Immature natural killer cell (primary cell): ENCODE data around the gene CRB3. TPM values are rescaled to one million over a fixed set of nuclear protein-coding genes. Genes with fewer than 3 reads are reported as not detected.

Source experiments
- DNase-seq, 3 donors: peaks; one replicate each; pipeline ENCODE4 v3.0.0; 2022; ENCODE audit warnings: mixed read lengths in 1 of 3
- H3K27ac Mint-ChIP-seq, 6 donors: one replicate each; pipeline ENCODE4 v1.8.0; 2020; ENCODE audit warnings: mixed read lengths in 6 of 6, mild to moderate bottlenecking in 5 of 6, inconsistent platforms in 4 of 6, moderate library complexity in 3 of 6
- H3K27me3 Mint-ChIP-seq, 3 donors: one replicate each; pipeline ENCODE4 v1.8.0; 2020 to 2021; ENCODE audit warnings: low read depth in 3 of 3, mild to moderate bottlenecking in 3 of 3, mixed read lengths in 3 of 3, moderate library complexity in 3 of 3, inconsistent platforms in 1 of 3
- H3K36me3 Mint-ChIP-seq, 3 donors: one replicate each; pipeline ENCODE4 v1.8.0; 2020; ENCODE audit warnings: mixed read lengths in 3 of 3, inconsistent platforms in 2 of 3, mild to moderate bottlenecking in 2 of 3
- H3K4me1 Mint-ChIP-seq, 2 donors: one replicate each; pipeline ENCODE4 v1.8.0; 2020; ENCODE audit warnings: inconsistent platforms in 2 of 2, mild to moderate bottlenecking in 2 of 2, mixed read lengths in 2 of 2, moderate library complexity in 1 of 2
- H3K4me3 Mint-ChIP-seq, 5 donors: one replicate each; pipeline ENCODE4 v1.8.0; 2020; ENCODE audit warnings: mild to moderate bottlenecking in 5 of 5, mixed read lengths in 5 of 5, inconsistent platforms in 3 of 5, moderate library complexity in 3 of 5
- H3K9me3 Mint-ChIP-seq, 6 donors: one replicate each; pipeline ENCODE4 v1.8.0; 2020; ENCODE audit warnings: mild to moderate bottlenecking in 6 of 6, mixed read lengths in 6 of 6, inconsistent platforms in 4 of 6, moderate library complexity in 3 of 6
- polyA plus RNA-seq, 3 donors: library from polyadenylated mRNA; unstranded; fragments of 300-500 nt; fragmentation: Illumina TruSeq; gene quantifications; one replicate each; pipeline ENCODE4 v1.2.3, GENCODE V29; 2021

CRB3 gene
- polyA plus RNA-seq, 3 donors from 2014 or later = 0.39 TPM; not detected in 2

GRCh38 chr19:6481541-6482342 lies 17.7 kb downstream of the CRB3 start, which contains the start of gene DENND1C:
DENND1C (minus strand) TSS chr19:6481787; CDS start chr19:6481695, 92 bp downstream.
- peak; percentile 77 to 78 (median 77) for DNase-seq
- peaks cover 42 to 43% of the 10 kb centered on the region in 2 donors for H3K4me1 Mint-ChIP-seq
- H3K36me3 Mint-ChIP-seq = peaks cover 0 to 4% (median 0%) of the 10 kb centered on the region in 3 donors
- H3K27me3 Mint-ChIP-seq = peaks cover 0 to 15% (median 4%) of the 10 kb centered on the region in 3 donors
- peak within 1 kb of the TSS; percentile 99 to 100 (median 99) for H3K27ac Mint-ChIP-seq
- H3K4me3 Mint-ChIP-seq = peak within 1 kb of the TSS; percentile 93 to 99 (median 98)
- no peaks in the 10 kb centered on the region for H3K9me3 Mint-ChIP-seq

GRCh38 chr19:6482343-6482686 lies 18.2 kb downstream of the CRB3 start:
- Mint-ChIP-seq H3K36me3 (peaks cover 0 to 4% (median 0%) of the 10 kb centered on the region in 3 donors), H3K27ac (peak overlapping the region; percentile 99 to 100 (median 99)), H3K27me3 (peaks cover 0 to 16% (median 4%) of the 10 kb centered on the region in 3 donors), H3K9me3 (no peaks in the 10 kb centered on the region), H3K4me1 (peaks cover 42 to 43% of the 10 kb centered on the region in 2 donors), H3K4me3 (peak overlapping the region; percentile 93 to 99 (median 98))
- DNase-seq = no peak

- Mint-ChIP-seq H3K27ac (peak overlapping the region; percentile 99 to 100 (median 99)), H3K27me3 (peaks cover 0 to 17% (median 4%) of the 10 kb centered on the region in 3 donors), H3K9me3 (no peaks in the 10 kb centered on the region), H3K4me1 (peaks cover 42 to 43% of the 10 kb centered on the region in 2 donors), H3K36me3 (peaks cover 0 to 4% (median 0%) of the 10 kb centered on the region in 3 donors), H3K4me3 (peak overlapping the region in 3 of 5 donors; percentile 34 to 72 (median 67))
- no peak for DNase-seq
These were observed 19.2 kb downstream of the CRB3 start for GRCh38 chr19:6483235-6483634.

GRCh38 chr19:6484230-6484629 lies 20.2 kb downstream of the CRB3 start:
- Mint-ChIP-seq H3K27ac (peak overlapping the region in 3 of 6 donors; percentile 72 to 99 (median 99)), H3K4me1 (peaks cover 44 to 45% of the 10 kb centered on the region in 2 donors), H3K4me3 (no peak overlapping the region), H3K9me3 (no peaks in the 10 kb centered on the region), H3K36me3 (peaks cover 0 to 4% (median 0%) of the 10 kb centered on the region in 3 donors), H3K27me3 (peaks cover 0 to 17% (median 4%) of the 10 kb centered on the region in 3 donors)
- DNase-seq = no peak

- H3K4me1 Mint-ChIP-seq = peaks cover 49% of the 10 kb centered on the region in 2 donors
- H3K9me3 Mint-ChIP-seq = no peaks in the 10 kb centered on the region
These were observed 20.8 kb downstream of the CRB3 start for GRCh38 chr19:6484831-6485230.

GRCh38 chr19:6489278-6490061 lies 25.4 kb downstream of the CRB3 start:
- Mint-ChIP-seq H3K27me3 (peaks cover 0 to 2% (median 0%) of the 10 kb centered on the region in 3 donors), H3K27ac (peak overlapping the region; percentile 62 to 93 (median 86)), H3K4me3 (peak overlapping the region; percentile 52 to 87 (median 68)), H3K36me3 (no peaks in the 10 kb centered on the region), H3K4me1 (peaks cover 12 to 13% of the 10 kb centered on the region in 2 donors), H3K9me3 (no peaks in the 10 kb centered on the region)
- DNase-seq = peak in 1 of 3 donors; percentile 29

More at GRCh38 chr19:6484831-6485230, 20.8 kb downstream of the CRB3 start:
- H3K4me3 Mint-ChIP-seq = no peak overlapping the region
- no peak for DNase-seq
- H3K36me3 Mint-ChIP-seq = peaks cover 0 to 4% (median 0%) of the 10 kb centered on the region in 3 donors
- no peak overlapping the region for H3K27ac Mint-ChIP-seq
- peaks cover 0 to 17% (median 4%) of the 10 kb centered on the region in 3 donors for H3K27me3 Mint-ChIP-seq

- Mint-ChIP-seq H3K36me3 (no peaks in the 10 kb centered on the region), H3K27ac (peak overlapping the region; percentile 62 to 93 (median 86)), H3K4me1 (peaks cover 12 to 13% of the 10 kb centered on the region in 2 donors), H3K9me3 (no peaks in the 10 kb centered on the region), H3K4me3 (peak overlapping the region; percentile 52 to 87 (median 68)), H3K27me3 (peaks cover 0 to 2% (median 0%) of the 10 kb centered on the region in 3 donors)
- DNase-seq = no peak
These were observed 26.1 kb downstream of the CRB3 start for GRCh38 chr19:6490134-6490533.

GRCh38 chr19:6491802-6492592 lies 27.9 kb downstream of the CRB3 start:
- Mint-ChIP-seq H3K4me3 (peak overlapping the region in 1 of 5 donors; percentile 11), H3K4me1 (peaks cover 12 to 13% of the 10 kb centered on the region in 2 donors), H3K27me3 (peaks cover 0 to 2% (median 0%) of the 10 kb centered on the region in 3 donors), H3K36me3 (no peaks in the 10 kb centered on the region), H3K27ac (peak overlapping the region in 3 of 6 donors; percentile 26 to 75 (median 51)), H3K9me3 (no peaks in the 10 kb centered on the region)
- no peak for DNase-seq

GRCh38 chr19:6494438-6495036 lies 30.5 kb downstream of the CRB3 start:
- H3K9me3 Mint-ChIP-seq = no peaks in the 10 kb centered on the region
- DNase-seq = no peak
- peaks cover 0 to 3% (median 1%) of the 10 kb centered on the region in 3 donors for H3K27me3 Mint-ChIP-seq
- H3K4me3 Mint-ChIP-seq = no peak overlapping the region
- peaks cover 8% of the 10 kb centered on the region in 2 donors for H3K4me1 Mint-ChIP-seq
- H3K36me3 Mint-ChIP-seq = peaks cover 0 to 2% (median 0%) of the 10 kb centered on the region in 3 donors
- H3K27ac Mint-ChIP-seq = no peak overlapping the region

- no peak for DNase-seq
- H3K36me3 Mint-ChIP-seq = peaks cover 0 to 4% (median 0%) of the 10 kb centered on the region in 3 donors
- no peak overlapping the region for H3K27ac Mint-ChIP-seq
- H3K9me3 Mint-ChIP-seq = no peaks in the 10 kb centered on the region
- H3K4me3 Mint-ChIP-seq = no peak overlapping the region
- no peaks in the 10 kb centered on the region for H3K4me1 Mint-ChIP-seq
- peaks cover 0 to 7% (median 1%) of the 10 kb centered on the region in 3 donors for H3K27me3 Mint-ChIP-seq
These were observed 31.9 kb downstream of the CRB3 start for GRCh38 chr19:6495947-6496346.

GRCh38 chr19:6498294-6499036 lies 34.4 kb downstream of the CRB3 start:
- Mint-ChIP-seq H3K36me3 (peaks cover 0 to 4% (median 0%) of the 10 kb centered on the region in 3 donors), H3K4me1 (peaks cover 0 to 6% of the 10 kb centered on the region in 2 donors), H3K27ac (peak overlapping the region in 2 of 6 donors; percentile 29 to 56), H3K27me3 (peaks cover 2 to 8% (median 6%) of the 10 kb centered on the region in 3 donors), H3K9me3 (no peaks in the 10 kb centered on the region), H3K4me3 (no peak overlapping the region)
- no peak for DNase-seq
